BJ (cell line): ENCODE measurements around the gene PHTF2. TPM values are rescaled to one million over a fixed set of nuclear protein-coding genes. Genes with fewer than 3 reads are reported as not detected.

ENCODE experiments used
- CTCF ChIA-PET: fragments of 350-600 bp; formaldehyde crosslinking; extraction: SDS; loops from one replicate; lab custom pipeline; 2021; ENCODE audit warnings: antibody characterized with exemption, inconsistent platforms; lab: Yijun Ruan, JAX
- POLR2A ChIA-PET: fragments of 300-600 bp; sonication (Branson Sonifier 250); formaldehyde crosslinking; extraction: SDS; loops from one replicate; lab custom pipeline; 2021; ENCODE audit warnings: antibody characterized with exemption; lab: Charles Lee
- DNase-seq: peaks from one replicate; pipeline ENCODE4 v3.0.0-alpha.2; 2011; ENCODE audit warnings: low read depth
- H3K27me3 ChIP-seq: 2 replicates; pipeline ENCODE4 v1.6.0; 2011; ENCODE audit warnings: low read length; ENCODE audit not compliant: control insufficient read depth, insufficient read depth
- H3K36me3 ChIP-seq: 2 replicates; pipeline ENCODE4 v1.5.1; 2011; ENCODE audit warnings: low read length; ENCODE audit not compliant: control insufficient read depth, insufficient read depth
- H3K4me3 ChIP-seq: 2 replicates; pipeline ENCODE4 v1.5.1; 2011; ENCODE audit warnings: low read depth, mild to moderate bottlenecking, control low read depth, low read length
- CTCF ChIP-seq: IDR thresholded peaks from 2 replicates; pipeline ENCODE4 v1.5.1; 2011; ENCODE audit warnings: low read depth, mild to moderate bottlenecking, control low read depth, inconsistent platforms, low read length, moderate library complexity; ENCODE audit not compliant: insufficient read depth
- polyA plus RNA-seq: library from polyadenylated mRNA; depleted of rRNA; stranded (reverse); fragments of >200 nt; gene quantifications from 2 replicates; pipeline ENCODE4 v1.2.3, GENCODE V29; 2011

Gene PHTF2
- polyA plus RNA-seq, 1 experiment = 27.8 TPM

- POLR2A ChIA-PET = no interaction called here
- H3K36me3 ChIP-seq = peaks cover 2% of the 10 kb centered on the region; the same call in 1 of the 2 replicates
- CTCF ChIA-PET = no interaction called here
- no peak for TF ChIP-seq CTCF
- H3K27me3 ChIP-seq = no peaks in the 10 kb centered on the region
- DNase-seq = no peak
- no peak overlapping the region for H3K4me3 ChIP-seq
Measured at GRCh38 chr7:77820967-77821366, 22.4 kb downstream of the PHTF2 start.

GRCh38 chr7:77822269-77822668, 23.7 kb downstream of the PHTF2 start:
- DNase-seq = no peak
- Histone ChIP-seq H3K36me3 (peaks cover 2% of the 10 kb centered on the region; the same call in 1 of the 2 replicates), H3K27me3 (no peaks in the 10 kb centered on the region), H3K4me3 (no peak overlapping the region)
- no peak for TF ChIP-seq CTCF
- ChIA-PET CTCF (interaction anchor here (1.2 kb wide), 1 partner anchor 19 kb away, joined by 4 read pairs; no protein-coding TSS in a partner anchor), POLR2A (no interaction called here)

GRCh38 chr7:77823787-77824186, 25.2 kb downstream of the PHTF2 start:
- DNase-seq = no peak
- no peak overlapping the region for H3K4me3 ChIP-seq
- no peaks in the 10 kb centered on the region for H3K27me3 ChIP-seq
- CTCF ChIA-PET = interaction anchor here (1.3 kb wide), 1 partner anchor 168 kb away, joined by 3 read pairs; no protein-coding TSS in a partner anchor
- no peak for TF ChIP-seq CTCF
- POLR2A ChIA-PET = no interaction called here
- peaks cover 2% of the 10 kb centered on the region; the same call in 1 of the 2 replicates for H3K36me3 ChIP-seq

GRCh38 chr7:77824636-77825035, 26.1 kb downstream of the PHTF2 start:
- no peak for TF ChIP-seq CTCF
- Histone ChIP-seq H3K36me3 (peaks cover 2% of the 10 kb centered on the region; the same call in 1 of the 2 replicates), H3K4me3 (no peak overlapping the region), H3K27me3 (no peaks in the 10 kb centered on the region)
- DNase-seq = no peak
- POLR2A ChIA-PET = no interaction called here
- CTCF ChIA-PET = no interaction called here

GRCh38 chr7:77825131-77825530, 26.6 kb downstream of the PHTF2 start:
- H3K36me3 ChIP-seq = peaks cover 2% of the 10 kb centered on the region; the same call in 1 of the 2 replicates
- CTCF ChIA-PET = no interaction called here
- no peak for TF ChIP-seq CTCF
- DNase-seq = no peak
- POLR2A ChIA-PET = no interaction called here
- H3K4me3 ChIP-seq = no peak overlapping the region
- H3K27me3 ChIP-seq = no peaks in the 10 kb centered on the region
